NT2/D1 (cell line): ENCODE measurements around the gene COL23A1.

Source experiments
- SUZ12 ChIP-seq: IDR thresholded peaks from 2 replicates; pipeline ENCODE4 v1.6.1; 2011; ENCODE audit not compliant: insufficient read length, insufficient read depth; ENCODE audit errors: extremely low read depth
- YY1 ChIP-seq: IDR thresholded peaks from 2 replicates; pipeline ENCODE4 v1.6.1; 2011; ENCODE audit not compliant: insufficient read length, insufficient read depth
- ZNF274 ChIP-seq: IDR thresholded peaks from 2 replicates; pipeline ENCODE4 v1.6.1; 2011; ENCODE audit warnings: mild to moderate bottlenecking, low read depth, low read length

GRCh38 chr5:178223828-178224335 is 366.3 kb downstream of the COL23A1 start:
- TF ChIP-seq YY1 (no peak), SUZ12 (no peak), ZNF274 (no peak)
